ENCODE results near the gene LCT.

DNA sequence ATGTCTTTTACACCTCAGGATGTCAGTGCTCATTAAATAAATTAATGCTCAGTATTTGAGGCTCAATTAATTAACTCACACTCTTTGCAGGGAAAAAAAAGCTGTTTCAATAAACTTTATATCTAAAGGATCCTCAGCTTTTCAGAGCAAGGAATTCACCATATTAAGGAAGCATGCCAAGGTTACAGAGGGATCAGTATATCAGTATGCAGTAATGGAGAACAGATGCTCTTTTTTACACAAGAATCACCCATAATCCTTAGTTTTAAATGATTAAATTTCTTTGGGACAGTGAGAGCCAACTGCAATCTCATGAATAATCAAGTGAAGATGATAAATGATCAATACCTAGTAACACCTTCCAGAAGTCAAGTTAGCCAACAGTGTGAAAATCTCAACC is 14.9 kb upstream of the LCT start:
- TF ChIP-seq, protein P1, sequence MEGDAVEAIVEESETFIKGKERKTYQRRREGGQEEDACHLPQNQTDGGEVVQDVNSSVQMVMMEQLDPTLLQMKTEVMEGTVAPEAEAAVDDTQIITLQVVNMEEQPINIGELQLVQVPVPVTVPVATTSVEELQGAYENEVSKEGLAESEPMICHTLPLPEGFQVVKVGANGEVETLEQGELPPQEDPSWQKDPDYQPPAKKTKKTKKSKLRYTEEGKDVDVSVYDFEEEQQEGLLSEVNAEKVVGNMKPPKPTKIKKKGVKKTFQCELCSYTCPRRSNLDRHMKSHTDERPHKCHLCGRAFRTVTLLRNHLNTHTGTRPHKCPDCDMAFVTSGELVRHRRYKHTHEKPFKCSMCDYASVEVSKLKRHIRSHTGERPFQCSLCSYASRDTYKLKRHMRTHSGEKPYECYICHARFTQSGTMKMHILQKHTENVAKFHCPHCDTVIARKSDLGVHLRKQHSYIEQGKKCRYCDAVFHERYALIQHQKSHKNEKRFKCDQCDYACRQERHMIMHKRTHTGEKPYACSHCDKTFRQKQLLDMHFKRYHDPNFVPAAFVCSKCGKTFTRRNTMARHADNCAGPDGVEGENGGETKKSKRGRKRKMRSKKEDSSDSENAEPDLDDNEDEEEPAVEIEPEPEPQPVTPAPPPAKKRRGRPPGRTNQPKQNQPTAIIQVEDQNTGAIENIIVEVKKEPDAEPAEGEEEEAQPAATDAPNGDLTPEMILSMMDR (conservative IDR thresholded peaks at IDR 0.05 in 1 of 2, IDR thresholded peaks at IDR 0.05 in 1 of 2; ENCODE audit: low read depth in 1 of 2, low read length in 2 of 2), result no peak
- TF ChIP-seq EZH2 (IDR thresholded peaks at IDR 0.05; ENCODE audit: low read length, missing control alignments), result no peak

All from fibroblast of lung (primary cell).